PFSK-1 (cell line): Measurements from ENCODE around the gene RBAK.

ENCODE experiments used
- FOXP2 ChIP-seq: optimal IDR thresholded peaks from 2 replicates; pipeline ENCODE3; 2011; ENCODE audit warnings: borderline replicate concordance, control low read depth, inconsistent platforms; ENCODE audit not compliant: insufficient read depth; ENCODE audit errors: extremely low read length, extremely low read depth
- POLR2AphosphoS5 ChIP-seq: IDR thresholded peaks from 2 replicates; pipeline ENCODE4 v1.6.1; 2012; ENCODE audit warnings: low read depth, mild to moderate bottlenecking, control low read depth, low read length, moderate library complexity
- REST ChIP-seq, 2 experiments: IDR thresholded peaks; 2 replicates each; pipeline versions ENCODE4 v1.6.1 to v1.8.0; 2011 to 2012; ENCODE audit warnings: low read depth in 2 of 2, low read length in 2 of 2, control low read depth in 1 of 2, inconsistent platforms in 1 of 2, mild to moderate bottlenecking in 1 of 2, moderate library complexity in 1 of 2; ENCODE audit not compliant: insufficient read depth in 1 of 2
- SIN3A ChIP-seq: IDR thresholded peaks from 2 replicates; pipeline ENCODE4 v1.6.1; 2012; ENCODE audit warnings: mild to moderate bottlenecking, low read length, moderate library complexity, borderline replicate concordance; ENCODE audit not compliant: insufficient read depth
- TAF1 ChIP-seq: IDR thresholded peaks from 2 replicates; pipeline ENCODE4 v1.6.1; 2012; ENCODE audit warnings: low read length, control low read depth, borderline replicate concordance; ENCODE audit not compliant: insufficient read depth

RBAK gene

GRCh38 chr7:5020098-5020497 lies 25.6 kb upstream of the RBAK start:
- no peak for TF ChIP-seq SIN3A
- no peak for TF ChIP-seq REST (IDR thresholded peaks at IDR 0.05; ENCODE audit: insufficient read depth in 1 of 2, low read depth in 2 of 2, low read length in 2 of 2)
- TF ChIP-seq POLR2AphosphoS5: no peak
- no peak for TF ChIP-seq FOXP2
- TF ChIP-seq TAF1: no peak

GRCh38 chr7:5035276-5035675 lies 10.4 kb upstream of the RBAK start:
- TF ChIP-seq POLR2AphosphoS5: no peak
- no peak for TF ChIP-seq TAF1
- no peak for TF ChIP-seq SIN3A
- TF ChIP-seq REST (IDR thresholded peaks at IDR 0.05; ENCODE audit: insufficient read depth in 1 of 2, low read depth in 2 of 2, low read length in 2 of 2): no peak
- no peak for TF ChIP-seq FOXP2

GRCh38 chr7:5036446-5036845 lies 9.2 kb upstream of the RBAK start:
- no peak for TF ChIP-seq SIN3A
- TF ChIP-seq REST (IDR thresholded peaks at IDR 0.05; ENCODE audit: insufficient read depth in 1 of 2, low read depth in 2 of 2, low read length in 2 of 2): no peak
- no peak for TF ChIP-seq FOXP2
- no peak for TF ChIP-seq POLR2AphosphoS5
- TF ChIP-seq TAF1: no peak

GRCh38 chr7:5041047-5041446 lies 4.6 kb upstream of the RBAK start:
- TF ChIP-seq SIN3A: no peak
- TF ChIP-seq TAF1: no peak

- TF ChIP-seq SIN3A (no peak), REST (IDR thresholded peaks at IDR 0.05; ENCODE audit: insufficient read depth in 1 of 2, low read depth in 2 of 2, low read length in 2 of 2) (no peak), TAF1 (no peak), FOXP2 (no peak), POLR2AphosphoS5 (no peak)
Observed at GRCh38 chr7:5043661-5044060, 2.0 kb upstream of the RBAK start.

- TF ChIP-seq REST (IDR thresholded peaks at IDR 0.05; ENCODE audit: insufficient read depth in 1 of 2, low read depth in 2 of 2, low read length in 2 of 2) (no peak), SIN3A (no peak), POLR2AphosphoS5 (no peak), FOXP2 (no peak), TAF1 (no peak)
Observed at GRCh38 chr7:5050676-5051075, 5.0 kb downstream of the RBAK start.
